GM18951 (cell line): Measurements from ENCODE around the gene HRAS.

Experiments used
- POLR2A ChIP-seq: IDR thresholded peaks from 4 replicates; pipeline ENCODE4 v1.6.1; 2011; ENCODE audit warnings: mild to moderate bottlenecking; ENCODE audit not compliant: insufficient read length, insufficient read depth; ENCODE audit errors: extremely low read depth
- in situ Hi-C: fragments of 300-500 bp; cut with MboI; formaldehyde crosslinking; loops from one replicate; pipeline ENCODE4 v1.12.0; 2022; ENCODE audit warnings: low sequenced_read_pairs, mixed read lengths, inconsistent platforms; ENCODE audit not compliant: unreplicated experiment

Gene HRAS

GRCh38 chr11:573146-573759 is 37.9 kb upstream of the HRAS start:
- TF ChIP-seq POLR2A, result no peak
- in situ Hi-C loops, result no loop called here

- in situ Hi-C loops, result no loop called here
- TF ChIP-seq POLR2A, result no peak
These were observed 36.4 kb upstream of the HRAS start for GRCh38 chr11:571802-572185.

- TF ChIP-seq POLR2A, result no peak
- in situ Hi-C loops, result no loop called here
These were observed 33.9 kb upstream of the HRAS start for GRCh38 chr11:569158-569885.

GRCh38 chr11:568306-569157 is 33.2 kb upstream of the HRAS start:
- in situ Hi-C loops, result no loop called here

GRCh38 chr11:567629-568292 is 32.4 kb upstream of the HRAS start:
- in situ Hi-C loops, result no loop called here
- TF ChIP-seq POLR2A, result no peak

More at GRCh38 chr11:568306-569157, 33.2 kb upstream of the HRAS start:
- peak; percentile 77 for TF ChIP-seq POLR2A

- in situ Hi-C loops, result no loop called here
- no peak for TF ChIP-seq POLR2A
These were observed 31.7 kb upstream of the HRAS start for GRCh38 chr11:567011-567628.

GRCh38 chr11:565921-566509 is 30.6 kb upstream of the HRAS start:
- in situ Hi-C loops, result no loop called here
- no peak for TF ChIP-seq POLR2A

GRCh38 chr11:563812-564578 is 28.6 kb upstream of the HRAS start:
- TF ChIP-seq POLR2A, result no peak
- in situ Hi-C loops, result no loop called here

- in situ Hi-C loops, result no loop called here
- no peak for TF ChIP-seq POLR2A
These were observed 27.9 kb upstream of the HRAS start for GRCh38 chr11:563066-563811.

- in situ Hi-C loops, result no loop called here
- no peak for TF ChIP-seq POLR2A
These were observed 26.8 kb upstream of the HRAS start for GRCh38 chr11:562046-562645.
